WTC11 (cell line): ENCODE data around the gene ACBD5.

Experiments used
- CREB1 ChIP-seq: sonication (generic); formaldehyde crosslinking; IDR thresholded peaks from 2 replicates; pipeline ENCODE4 v1.8.0; 2023; ENCODE audit warnings: mild to moderate bottlenecking, missing genetic modification reagents
- IRF2 ChIP-seq: sonication (generic); formaldehyde crosslinking; IDR thresholded peaks from 2 replicates; pipeline ENCODE4 v1.8.0; 2022; ENCODE audit warnings: low read depth, missing genetic modification reagents, borderline replicate concordance
- KAT7 ChIP-seq: sonication (generic); formaldehyde crosslinking; IDR thresholded peaks from 2 replicates; pipeline ENCODE4 v1.8.1; 2023; ENCODE audit warnings: missing genetic modification reagents, mild to moderate bottlenecking, borderline replicate concordance
- NFE2L1 ChIP-seq: sonication (generic); formaldehyde crosslinking; IDR thresholded peaks from 2 replicates; pipeline ENCODE4 v1.8.1; 2023; ENCODE audit warnings: missing genetic modification reagents
- NR1H2 ChIP-seq: sonication (generic); formaldehyde crosslinking; IDR thresholded peaks from 2 replicates; pipeline ENCODE4 v1.9.0; 2021; ENCODE audit warnings: mild to moderate bottlenecking, moderate library complexity, missing genetic modification reagents
- NR2C2 ChIP-seq: sonication (generic); formaldehyde crosslinking; IDR thresholded peaks from 2 replicates; pipeline ENCODE4 v1.8.0; 2022; ENCODE audit warnings: mild to moderate bottlenecking, missing genetic modification reagents
- TEAD1 ChIP-seq: sonication (generic); formaldehyde crosslinking; IDR thresholded peaks from 2 replicates; pipeline ENCODE4 v1.8.0; 2022; ENCODE audit warnings: mild to moderate bottlenecking, missing genetic modification reagents
- ZNF121 ChIP-seq: sonication (generic); formaldehyde crosslinking; IDR thresholded peaks from 2 replicates; pipeline ENCODE4 v1.8.0; 2023; ENCODE audit warnings: missing genetic modification reagents
- ZNF232 ChIP-seq: sonication (generic); formaldehyde crosslinking; IDR thresholded peaks from 2 replicates; pipeline ENCODE4 v1.8.0; 2022; ENCODE audit warnings: mild to moderate bottlenecking, missing genetic modification reagents
- TF ChIP-seq, protein P1 (sequence below): fragments of 200-600 bp; IDR thresholded peaks from 2 replicates; pipeline ENCODE4 v1.8.0; 2022; ENCODE audit warnings: antibody characterized with exemption
- TF ChIP-seq, protein P2 (sequence below): sonication (generic); formaldehyde crosslinking; IDR thresholded peaks from 2 replicates; pipeline ENCODE4 v1.8.1; 2022; ENCODE audit warnings: mild to moderate bottlenecking, missing genetic modification reagents, moderate library complexity, borderline replicate concordance
- TF ChIP-seq, protein P3 (sequence below): sonication (generic); formaldehyde crosslinking; IDR thresholded peaks from 2 replicates; pipeline ENCODE4 v1.8.0; 2022; ENCODE audit warnings: mild to moderate bottlenecking, missing genetic modification reagents
- TF ChIP-seq, protein P4 (sequence below): sonication (generic); formaldehyde crosslinking; IDR thresholded peaks from 2 replicates; pipeline ENCODE4 v1.8.1; 2023; ENCODE audit warnings: mild to moderate bottlenecking, missing genetic modification reagents, borderline replicate concordance
- TF ChIP-seq, protein P5 (sequence below): sonication (generic); formaldehyde crosslinking; IDR thresholded peaks from 2 replicates; pipeline ENCODE4 v1.8.0; 2022; ENCODE audit warnings: mild to moderate bottlenecking, missing genetic modification reagents

GRCh38 chr10:27248215-27248614 is 7.6 kb upstream of the ACBD5 start:
- TF ChIP-seq, protein P1, sequence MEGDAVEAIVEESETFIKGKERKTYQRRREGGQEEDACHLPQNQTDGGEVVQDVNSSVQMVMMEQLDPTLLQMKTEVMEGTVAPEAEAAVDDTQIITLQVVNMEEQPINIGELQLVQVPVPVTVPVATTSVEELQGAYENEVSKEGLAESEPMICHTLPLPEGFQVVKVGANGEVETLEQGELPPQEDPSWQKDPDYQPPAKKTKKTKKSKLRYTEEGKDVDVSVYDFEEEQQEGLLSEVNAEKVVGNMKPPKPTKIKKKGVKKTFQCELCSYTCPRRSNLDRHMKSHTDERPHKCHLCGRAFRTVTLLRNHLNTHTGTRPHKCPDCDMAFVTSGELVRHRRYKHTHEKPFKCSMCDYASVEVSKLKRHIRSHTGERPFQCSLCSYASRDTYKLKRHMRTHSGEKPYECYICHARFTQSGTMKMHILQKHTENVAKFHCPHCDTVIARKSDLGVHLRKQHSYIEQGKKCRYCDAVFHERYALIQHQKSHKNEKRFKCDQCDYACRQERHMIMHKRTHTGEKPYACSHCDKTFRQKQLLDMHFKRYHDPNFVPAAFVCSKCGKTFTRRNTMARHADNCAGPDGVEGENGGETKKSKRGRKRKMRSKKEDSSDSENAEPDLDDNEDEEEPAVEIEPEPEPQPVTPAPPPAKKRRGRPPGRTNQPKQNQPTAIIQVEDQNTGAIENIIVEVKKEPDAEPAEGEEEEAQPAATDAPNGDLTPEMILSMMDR: no peak
- TF ChIP-seq KAT7 (CRISPR knock-in tag) (no peak), IRF2 (CRISPR knock-in tag) (no peak), NR1H2 (CRISPR knock-in tag) (no peak), NFE2L1 (no peak), ZNF232 (CRISPR knock-in tag) (no peak), TEAD1 (CRISPR knock-in tag) (no peak), CREB1 (CRISPR knock-in tag) (no peak), NR2C2 (CRISPR knock-in tag) (no peak), ZNF121 (CRISPR knock-in tag) (no peak)
- TF ChIP-seq, protein P2, sequence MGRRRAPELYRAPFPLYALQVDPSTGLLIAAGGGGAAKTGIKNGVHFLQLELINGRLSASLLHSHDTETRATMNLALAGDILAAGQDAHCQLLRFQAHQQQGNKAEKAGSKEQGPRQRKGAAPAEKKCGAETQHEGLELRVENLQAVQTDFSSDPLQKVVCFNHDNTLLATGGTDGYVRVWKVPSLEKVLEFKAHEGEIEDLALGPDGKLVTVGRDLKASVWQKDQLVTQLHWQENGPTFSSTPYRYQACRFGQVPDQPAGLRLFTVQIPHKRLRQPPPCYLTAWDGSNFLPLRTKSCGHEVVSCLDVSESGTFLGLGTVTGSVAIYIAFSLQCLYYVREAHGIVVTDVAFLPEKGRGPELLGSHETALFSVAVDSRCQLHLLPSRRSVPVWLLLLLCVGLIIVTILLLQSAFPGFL (CRISPR knock-in tag): no peak
- TF ChIP-seq, protein P3, sequence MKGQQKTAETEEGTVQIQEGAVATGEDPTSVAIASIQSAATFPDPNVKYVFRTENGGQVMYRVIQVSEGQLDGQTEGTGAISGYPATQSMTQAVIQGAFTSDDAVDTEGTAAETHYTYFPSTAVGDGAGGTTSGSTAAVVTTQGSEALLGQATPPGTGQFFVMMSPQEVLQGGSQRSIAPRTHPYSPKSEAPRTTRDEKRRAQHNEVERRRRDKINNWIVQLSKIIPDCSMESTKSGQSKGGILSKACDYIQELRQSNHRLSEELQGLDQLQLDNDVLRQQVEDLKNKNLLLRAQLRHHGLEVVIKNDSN: no peak
- TF ChIP-seq, protein P4, sequence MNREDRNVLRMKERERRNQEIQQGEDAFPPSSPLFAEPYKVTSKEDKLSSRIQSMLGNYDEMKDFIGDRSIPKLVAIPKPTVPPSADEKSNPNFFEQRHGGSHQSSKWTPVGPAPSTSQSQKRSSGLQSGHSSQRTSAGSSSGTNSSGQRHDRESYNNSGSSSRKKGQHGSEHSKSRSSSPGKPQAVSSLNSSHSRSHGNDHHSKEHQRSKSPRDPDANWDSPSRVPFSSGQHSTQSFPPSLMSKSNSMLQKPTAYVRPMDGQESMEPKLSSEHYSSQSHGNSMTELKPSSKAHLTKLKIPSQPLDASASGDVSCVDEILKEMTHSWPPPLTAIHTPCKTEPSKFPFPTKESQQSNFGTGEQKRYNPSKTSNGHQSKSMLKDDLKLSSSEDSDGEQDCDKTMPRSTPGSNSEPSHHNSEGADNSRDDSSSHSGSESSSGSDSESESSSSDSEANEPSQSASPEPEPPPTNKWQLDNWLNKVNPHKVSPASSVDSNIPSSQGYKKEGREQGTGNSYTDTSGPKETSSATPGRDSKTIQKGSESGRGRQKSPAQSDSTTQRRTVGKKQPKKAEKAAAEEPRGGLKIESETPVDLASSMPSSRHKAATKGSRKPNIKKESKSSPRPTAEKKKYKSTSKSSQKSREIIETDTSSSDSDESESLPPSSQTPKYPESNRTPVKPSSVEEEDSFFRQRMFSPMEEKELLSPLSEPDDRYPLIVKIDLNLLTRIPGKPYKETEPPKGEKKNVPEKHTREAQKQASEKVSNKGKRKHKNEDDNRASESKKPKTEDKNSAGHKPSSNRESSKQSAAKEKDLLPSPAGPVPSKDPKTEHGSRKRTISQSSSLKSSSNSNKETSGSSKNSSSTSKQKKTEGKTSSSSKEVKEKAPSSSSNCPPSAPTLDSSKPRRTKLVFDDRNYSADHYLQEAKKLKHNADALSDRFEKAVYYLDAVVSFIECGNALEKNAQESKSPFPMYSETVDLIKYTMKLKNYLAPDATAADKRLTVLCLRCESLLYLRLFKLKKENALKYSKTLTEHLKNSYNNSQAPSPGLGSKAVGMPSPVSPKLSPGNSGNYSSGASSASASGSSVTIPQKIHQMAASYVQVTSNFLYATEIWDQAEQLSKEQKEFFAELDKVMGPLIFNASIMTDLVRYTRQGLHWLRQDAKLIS (CRISPR knock-in tag): no peak
- TF ChIP-seq, protein P5, sequence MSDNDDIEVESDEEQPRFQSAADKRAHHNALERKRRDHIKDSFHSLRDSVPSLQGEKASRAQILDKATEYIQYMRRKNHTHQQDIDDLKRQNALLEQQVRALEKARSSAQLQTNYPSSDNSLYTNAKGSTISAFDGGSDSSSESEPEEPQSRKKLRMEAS (CRISPR knock-in tag): no peak
